Kidney (tissue), 14 donors: ENCODE results near the gene EHD3. TPM values are rescaled to one million over a fixed set of nuclear protein-coding genes. Genes with fewer than 3 reads are reported as not detected.

Source experiments
- DNase-seq, 5 donors: peaks; one replicate each; pipeline ENCODE4 v3.0.0-alpha.2; 2013 to 2020
- FAIRE-seq: peaks from 2 replicates; lab custom pipeline; 2012; peaks lifted over from hg19 to GRCh38; lab: Jason Lieb, UNC
- H3K27ac ChIP-seq, 2 donors: one replicate each; pipeline ENCODE4 v1.7.0; 2013; ENCODE audit warnings: low read depth in 2 of 2, low read length in 2 of 2, inconsistent platforms in 1 of 2
- H3K27me3 ChIP-seq: one replicate; pipeline ENCODE4 v1.7.1; 2013; ENCODE audit warnings: low read length, inconsistent platforms; ENCODE audit not compliant: control insufficient read depth, insufficient read depth
- H3K36me3 ChIP-seq, 3 donors: one replicate each; pipeline versions ENCODE4 v1.7.0 to v1.7.1; 2013; ENCODE audit warnings: low read length in 3 of 3, control low read depth in 1 of 3, inconsistent platforms in 1 of 3; ENCODE audit not compliant: insufficient read depth in 3 of 3, control insufficient read depth in 2 of 3
- H3K4me1 ChIP-seq, 3 donors: one replicate each; pipeline versions ENCODE4 v1.7.0 to v1.7.1; 2013; ENCODE audit warnings: low read length in 3 of 3, inconsistent platforms in 1 of 3, low read depth in 1 of 3; ENCODE audit not compliant: control insufficient read depth in 2 of 3, insufficient read depth in 2 of 3
- H3K4me3 ChIP-seq, 3 donors: one replicate each; pipeline versions ENCODE4 v1.7.0 to v1.8.1; 2013; ENCODE audit warnings: low read length in 3 of 3, control low read depth in 1 of 3, inconsistent platforms in 1 of 3
- H3K9ac ChIP-seq, 3 donors: one replicate each; pipeline versions ENCODE4 v1.7.0 to v1.7.1; 2013; ENCODE audit warnings: low read length in 3 of 3, control low read depth in 1 of 3, inconsistent platforms in 1 of 3
- H3K9me3 ChIP-seq, 3 donors: one replicate each; pipeline versions ENCODE4 v1.7.0 to v1.7.1; 2013; ENCODE audit warnings: low read length in 3 of 3, control low read depth in 1 of 3, inconsistent platforms in 1 of 3; ENCODE audit not compliant: control insufficient read depth in 2 of 3, insufficient read depth in 1 of 3
- intact Hi-C: fragments of 100-400 bp; cut with DNase I; formaldehyde crosslinking; loops from one replicate; pipeline ENCODE4 v1.11.1; 2022
- polyA plus RNA-seq: library from polyadenylated mRNA; stranded (reverse); fragments of 350-450 nt; fragmentation: Illumina TruSeq; extraction: RNeasy Lipid Tissue Mini Kit (QIAGEN cat#74804); gene quantifications from one replicate; pipeline ENCODE4 v1.2.3, GENCODE V29; 2014; ENCODE audit warnings: low read depth, low replicate concordance; ENCODE audit not compliant: insufficient read depth
- total RNA-seq: library from RNA; stranded (reverse); fragmentation: NEBNext Ultra II Directional; extraction: Animal tissue kit (Norgen Biotek cat#: 25700); gene quantifications from one replicate; pipeline ENCODE4 v1.2.1, GENCODE V29; 2021
- TF ChIP-seq, protein P1 (sequence below): IDR thresholded peaks from 3 replicates; pipeline ENCODE4 v1.5.1; 2012; ENCODE audit warnings: mild to moderate bottlenecking, moderate library complexity, borderline replicate concordance; ENCODE audit not compliant: insufficient read depth; ENCODE audit errors: extremely low read depth
- donor health status: control.
- donor health status: control.
- donor health status: control.
- donor health status: control.
- donor health status: control.
- donor health status: DM: yes; HTN: yes; CAD: no.
- donor health status: Normal renal cell carcinoma (clear cell type).

The EHD3 gene
- total and polyA plus RNA-seq, 2 donors from 2014 or later, result 9.5 to 45.3 TPM

DNA sequence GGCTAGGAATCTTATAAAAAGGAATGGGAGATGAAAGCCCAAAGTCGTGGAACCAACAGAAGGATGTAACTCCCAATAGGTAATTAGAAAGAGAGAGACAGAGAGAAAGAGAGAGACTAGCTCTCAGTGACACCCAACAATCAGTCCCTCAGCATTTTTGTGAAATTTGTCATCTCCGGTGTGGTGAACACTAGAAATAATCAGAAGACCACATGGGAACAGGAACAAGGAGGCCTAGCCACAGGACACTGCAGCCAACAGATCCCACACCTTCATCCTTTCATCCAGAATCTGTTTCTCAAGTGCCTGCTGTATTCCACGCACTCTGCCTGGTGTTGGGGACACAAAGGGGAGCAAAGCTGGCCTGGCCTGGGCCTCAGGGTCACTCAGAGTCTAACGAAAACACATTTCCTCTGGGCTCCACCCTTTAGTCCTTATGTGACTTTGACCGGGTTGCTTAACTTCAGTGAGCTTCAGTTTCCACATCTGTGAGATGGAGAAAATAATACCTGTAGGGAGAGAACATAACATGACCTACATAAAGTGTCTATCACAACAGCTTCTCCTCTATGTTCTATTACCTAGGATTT lies 53.1 kb downstream of the EHD3 start:
- Histone ChIP-seq H3K9me3 (no peaks in the 10 kb centered on the region), H3K36me3 (no peaks in the 10 kb centered on the region), H3K27ac (no peak overlapping the region), H3K9ac (no peak overlapping the region), H3K4me3 (no peak overlapping the region), H3K27me3 (no peaks in the 10 kb centered on the region), H3K4me1 (peaks cover 0 to 9% (median 6%) of the 10 kb centered on the region in 3 donors)
- DNase-seq (no peak), FAIRE-seq (no peak)
- TF ChIP-seq, protein P1, sequence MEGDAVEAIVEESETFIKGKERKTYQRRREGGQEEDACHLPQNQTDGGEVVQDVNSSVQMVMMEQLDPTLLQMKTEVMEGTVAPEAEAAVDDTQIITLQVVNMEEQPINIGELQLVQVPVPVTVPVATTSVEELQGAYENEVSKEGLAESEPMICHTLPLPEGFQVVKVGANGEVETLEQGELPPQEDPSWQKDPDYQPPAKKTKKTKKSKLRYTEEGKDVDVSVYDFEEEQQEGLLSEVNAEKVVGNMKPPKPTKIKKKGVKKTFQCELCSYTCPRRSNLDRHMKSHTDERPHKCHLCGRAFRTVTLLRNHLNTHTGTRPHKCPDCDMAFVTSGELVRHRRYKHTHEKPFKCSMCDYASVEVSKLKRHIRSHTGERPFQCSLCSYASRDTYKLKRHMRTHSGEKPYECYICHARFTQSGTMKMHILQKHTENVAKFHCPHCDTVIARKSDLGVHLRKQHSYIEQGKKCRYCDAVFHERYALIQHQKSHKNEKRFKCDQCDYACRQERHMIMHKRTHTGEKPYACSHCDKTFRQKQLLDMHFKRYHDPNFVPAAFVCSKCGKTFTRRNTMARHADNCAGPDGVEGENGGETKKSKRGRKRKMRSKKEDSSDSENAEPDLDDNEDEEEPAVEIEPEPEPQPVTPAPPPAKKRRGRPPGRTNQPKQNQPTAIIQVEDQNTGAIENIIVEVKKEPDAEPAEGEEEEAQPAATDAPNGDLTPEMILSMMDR, result no peak
- intact Hi-C loops, result no loop called here

DNA sequence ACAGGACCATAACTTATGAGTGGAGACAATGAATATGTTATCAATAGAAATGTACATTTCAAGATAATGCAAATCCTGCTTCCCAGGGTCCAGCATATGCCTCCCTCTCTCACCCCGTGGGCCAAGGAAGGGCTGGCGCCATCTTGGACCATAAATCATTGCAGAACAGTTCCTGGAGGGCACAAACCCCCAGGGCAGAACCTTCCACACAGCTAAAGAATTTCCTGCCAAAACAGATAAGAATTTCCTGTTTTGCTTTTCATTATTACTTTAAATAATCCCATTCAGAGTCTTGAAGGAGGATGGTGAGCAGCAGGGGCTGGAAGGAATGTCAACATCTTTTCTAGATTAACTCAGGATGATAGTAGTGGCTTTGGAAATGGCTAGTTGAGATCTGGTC lies 53.7 kb downstream of the EHD3 start:
- Histone ChIP-seq H3K27me3 (no peaks in the 10 kb centered on the region), H3K36me3 (no peaks in the 10 kb centered on the region), H3K4me1 (peaks cover 0 to 9% (median 6%) of the 10 kb centered on the region in 3 donors), H3K4me3 (no peak overlapping the region), H3K9ac (no peak overlapping the region), H3K27ac (no peak overlapping the region), H3K9me3 (no peaks in the 10 kb centered on the region)
- intact Hi-C loops, result no loop called here
- TF ChIP-seq, protein P1, result no peak
- DNase-seq, result no peak
- FAIRE-seq, result no peak

DNA sequence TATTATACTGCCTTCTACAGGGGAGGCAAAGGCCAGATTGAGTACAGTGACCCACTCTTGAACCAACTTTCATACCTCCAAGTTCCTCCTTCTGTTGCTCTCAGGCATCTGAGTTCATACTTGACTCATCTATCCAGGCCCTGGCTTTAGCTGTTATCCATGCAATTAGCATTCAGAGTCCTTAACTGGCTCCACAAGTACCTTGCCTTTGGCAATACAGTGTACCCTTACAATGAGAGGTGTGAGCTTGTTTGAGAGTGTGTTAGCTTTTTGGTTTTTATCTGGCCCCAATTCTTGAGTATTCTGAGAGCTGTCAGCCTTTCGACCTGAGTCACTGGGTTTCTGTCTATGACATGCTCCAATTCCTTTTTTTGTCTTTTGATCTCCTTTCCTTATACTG lies 60.2 kb downstream of the EHD3 start:
- TF ChIP-seq, protein P1, result no peak
- no peak for FAIRE-seq

More for the DNA sequence above, 60.2 kb downstream of the EHD3 start:
- H3K4me1 ChIP-seq, result peaks cover 0 to 13% (median 11%) of the 10 kb centered on the region in 3 donors
- no peaks in the 10 kb centered on the region for H3K27me3 ChIP-seq
- no peaks in the 10 kb centered on the region for H3K36me3 ChIP-seq
- no peak overlapping the region for H3K4me3 ChIP-seq
- DNase-seq, result no peak
- intact Hi-C loops, result no loop called here
- no peaks in the 10 kb centered on the region for H3K9me3 ChIP-seq
- H3K27ac ChIP-seq, result no peak overlapping the region
- H3K9ac ChIP-seq, result no peak overlapping the region
